Tibial nerve (tissue), 4 donors: ENCODE measurements around the gene FHDC1. TPM values are rescaled to one million over a fixed set of nuclear protein-coding genes. Genes with fewer than 3 reads are reported as not detected.

Experiments
- DNase-seq, 2 donors: peaks; one replicate each; pipeline ENCODE4 v3.0.0-alpha.2; 2019; ENCODE audit warnings: low spot score in 2 of 2
- H3K27ac ChIP-seq, 4 donors: fragments of 200-600 bp; sonication (generic) in 3 of 4; one replicate each; pipeline ENCODE4 v1.5.1; 2017 to 2019; ENCODE audit warnings: mild to moderate bottlenecking in 1 of 4
- H3K27me3 ChIP-seq, 2 donors: fragments of 200-600 bp; sonication (generic) in 1 of 2; one replicate each; pipeline versions ENCODE4 v1.5.1 to v1.6.0; 2017 to 2019
- H3K36me3 ChIP-seq, 3 donors: fragments of 200-600 bp; sonication (generic); one replicate each; pipeline ENCODE4 v1.5.1; 2018 to 2019
- H3K4me1 ChIP-seq, 4 donors: fragments of 200-600 bp; sonication (generic) in 3 of 4; one replicate each; pipeline ENCODE4 v1.5.1; 2017 to 2019
- H3K4me3 ChIP-seq, 4 donors: fragments of 200-600 bp; sonication (generic) in 3 of 4; one replicate each; pipeline ENCODE4 v1.5.1; 2017 to 2019; ENCODE audit warnings: mild to moderate bottlenecking in 1 of 4, moderate library complexity in 1 of 4
- H3K9me3 ChIP-seq, 4 donors: fragments of 200-600 bp; sonication (generic) in 3 of 4; one replicate each; pipeline ENCODE4 v1.5.1; 2017 to 2019
- CTCF ChIP-seq, 5 experiments: fragments of 200-600 bp in 3 of 5; fragments of 450-650 bp in 2 of 5; sonication (generic) in 3 of 5; IDR thresholded peaks; one replicate each; pipeline ENCODE4 v1.5.1; 2016 to 2019; ENCODE audit warnings: antibody characterized with exemption in 5 of 5, mild to moderate bottlenecking in 3 of 5, moderate library complexity in 2 of 5
- EP300 ChIP-seq, 2 donors: sonication (generic); formaldehyde crosslinking; IDR thresholded peaks; one replicate each; pipeline ENCODE4 v1.6.1; 2017; ENCODE audit warnings: antibody characterized with exemption in 2 of 2, mild to moderate bottlenecking in 1 of 2
- POLR2A ChIP-seq, 2 donors: fragments of 450-650 bp; IDR thresholded peaks; one replicate each; pipeline ENCODE4 v1.6.1; 2017; ENCODE audit warnings: antibody characterized with exemption in 2 of 2, mild to moderate bottlenecking in 2 of 2, moderate library complexity in 2 of 2
- WGBS, 2 donors: methylation state at CpG; one replicate each; pipeline ENCODE4 v1.1.5; 2018; 5-methylcytosine and 5-hydroxymethylcytosine counted together
- total RNA-seq, 4 donors: library from RNA; depleted of rRNA; stranded (reverse); fragments of >200 nt; gene quantifications; one replicate each; pipeline ENCODE4 v1.1.0, GENCODE V29; 2016

FHDC1 gene
- total RNA-seq, 4 donors from 2014 or later, result 2.2 to 7.9 (median 6.1) TPM

GRCh38 chr4:153027866-153028265 lies 91.7 kb downstream of the FHDC1 start:
- TF ChIP-seq POLR2A (IDR thresholded peaks at IDR 0.05) (no peak), CTCF (IDR thresholded peaks at IDR 0.05) (no peak), EP300 (IDR thresholded peaks at IDR 0.05) (no peak)
- WGBS, 2 donors, result 79 to 91% methylated on average over 3 of the region's 3 CpGs
- no peak for DNase-seq
- H3K36me3 ChIP-seq, result peaks cover 0 to 8% (median 0%) of the 10 kb centered on the region in 3 donors
- no peak overlapping the region for H3K4me3 ChIP-seq
- no peak overlapping the region for H3K27ac ChIP-seq
- H3K4me1 ChIP-seq, result no peaks in the 10 kb centered on the region
- H3K9me3 ChIP-seq, result peaks cover 0 to 29% (median 2%) of the 10 kb centered on the region in 4 donors
- no peaks in the 10 kb centered on the region for H3K27me3 ChIP-seq

GRCh38 chr4:153028535-153028934 lies 92.4 kb downstream of the FHDC1 start:
- H3K36me3 ChIP-seq, result peaks cover 0 to 8% (median 0%) of the 10 kb centered on the region in 3 donors
- TF ChIP-seq POLR2A (IDR thresholded peaks at IDR 0.05) (no peak), EP300 (IDR thresholded peaks at IDR 0.05) (no peak), CTCF (IDR thresholded peaks at IDR 0.05) (no peak)
- no peaks in the 10 kb centered on the region for H3K4me1 ChIP-seq
- no peak for DNase-seq
- no peaks in the 10 kb centered on the region for H3K27me3 ChIP-seq
- WGBS, 2 donors, result 45 to 63% methylated on average over 1 of the region's 1 CpG
- H3K9me3 ChIP-seq, result peaks cover 0 to 29% (median 2%) of the 10 kb centered on the region in 4 donors
- H3K27ac ChIP-seq, result no peak overlapping the region
- H3K4me3 ChIP-seq, result no peak overlapping the region

Other genes with a start within 250 kb of the FHDC1 start
- 1 to 10 TPM in 3 of 4 donors, under 1 TPM in 1; 0.90 to 1.9 (median 1.4) TPM for gene TIGD4, start 156.6 kb upstream of the FHDC1 start, total RNA-seq
- 10 to 100 TPM; 27.3 to 44.0 (median 39.2) TPM for gene ARFIP1, start 156.4 kb upstream of the FHDC1 start, total RNA-seq